ENCODE data around the gene UQCR11. TPM values are rescaled to one million over a fixed set of nuclear protein-coding genes. Genes with fewer than 3 reads are reported as not detected.

UQCR11 gene
- total and polyA plus RNA-seq, 8 donors: 40.5 to 89.4 (median 73.7) TPM

GRCh38 chr19:1616396-1616795 is 11.1 kb upstream of the UQCR11 start:
- Histone ChIP-seq H3K4me3 (no peak overlapping the region), H3K9me3 (no peaks in the 10 kb centered on the region), H3K27ac (no peak overlapping the region), H3K27me3 (no peaks in the 10 kb centered on the region), H3K36me3 (peaks cover 0 to 33% (median 3%) of the 10 kb centered on the region in 3 donors), H3K4me1 (no peaks in the 10 kb centered on the region)
- FAIRE-seq: no peak
- TF ChIP-seq CTCF (IDR thresholded peaks at IDR 0.05): no peak
- intact Hi-C loops (cut with DNase I): no loop called here
- WGBS, 2 donors: 84 to 94% methylated on average over 8 of the region's 8 CpGs
- ATAC-seq: no peak
- DNase-seq: no peak

GRCh38 chr19:1615156-1615765 is 10.0 kb upstream of the UQCR11 start:
- intact Hi-C loops (cut with DNase I): no loop called here
- Histone ChIP-seq H3K4me1 (no peaks in the 10 kb centered on the region), H3K27ac (no peak overlapping the region), H3K36me3 (peaks cover 0 to 33% (median 4%) of the 10 kb centered on the region in 3 donors), H3K4me3 (no peak overlapping the region), H3K27me3 (no peaks in the 10 kb centered on the region), H3K9me3 (no peaks in the 10 kb centered on the region)
- WGBS, 2 donors: 95 to 96% methylated on average over 37 to 41 of the region's 41 CpGs
- FAIRE-seq (no peak), ATAC-seq (no peak), DNase-seq (peak in 2 of 6 donors; percentile 20 to 34)
- TF ChIP-seq CTCF (IDR thresholded peaks at IDR 0.05): no peak

GRCh38 chr19:1613808-1614570 is 8.7 kb upstream of the UQCR11 start:
- H3K4me3 ChIP-seq: no peak overlapping the region
- 92 to 93% methylated on average over 31 to 32 of the region's 32 CpGs for WGBS, 2 donors
- H3K9me3 ChIP-seq: no peaks in the 10 kb centered on the region
- DNase-seq: peak in 1 of 6 donors; percentile 33
- ATAC-seq: no peak
- intact Hi-C loops (cut with DNase I): no loop called here
- no peaks in the 10 kb centered on the region for H3K4me1 ChIP-seq
- no peaks in the 10 kb centered on the region for H3K27me3 ChIP-seq
- no peak for TF ChIP-seq CTCF (IDR thresholded peaks at IDR 0.05)
- H3K36me3 ChIP-seq: peaks cover 0 to 33% (median 4%) of the 10 kb centered on the region in 3 donors
- FAIRE-seq: no peak
- no peak overlapping the region for H3K27ac ChIP-seq

GRCh38 chr19:1613146-1613545 is 7.9 kb upstream of the UQCR11 start:
- Histone ChIP-seq H3K27me3 (no peaks in the 10 kb centered on the region), H3K36me3 (peaks cover 0 to 33% (median 4%) of the 10 kb centered on the region in 3 donors), H3K27ac (no peak overlapping the region), H3K9me3 (no peaks in the 10 kb centered on the region), H3K4me3 (no peak overlapping the region), H3K4me1 (no peaks in the 10 kb centered on the region)
- FAIRE-seq: no peak
- peak in 1 of 6 donors; percentile 16 for DNase-seq
- TF ChIP-seq CTCF (IDR thresholded peaks at IDR 0.05): no peak
- 84 to 88% methylated on average over 9 of the region's 9 CpGs for WGBS, 2 donors
- intact Hi-C loops (cut with DNase I): no loop called here
- no peak for ATAC-seq
